Tibial artery (tissue), 4 donors: ENCODE results near the gene TACC2.

ENCODE experiments used
- DNase-seq, 2 donors: peaks; one replicate each; pipeline ENCODE4 v3.0.0-alpha.2; 2019
- H3K27ac ChIP-seq, 2 donors: fragments of 200-600 bp; sonication (generic) in 1 of 2; 1 replicate in 1 of 2; 2 replicates in 1 of 2; pipeline ENCODE4 v1.5.1; 2018 to 2019; ENCODE audit warnings: mild to moderate bottlenecking in 1 of 2
- H3K27me3 ChIP-seq, 2 donors: fragments of 200-600 bp; sonication (generic) in 1 of 2; one replicate each; pipeline versions ENCODE4 v1.5.1 to v1.6.0; 2016 to 2019
- H3K36me3 ChIP-seq, 3 donors: fragments of 200-600 bp; sonication (generic) in 2 of 3; one replicate each; pipeline ENCODE4 v1.5.1; 2016 to 2019; ENCODE audit warnings: mild to moderate bottlenecking in 2 of 3
- H3K4me1 ChIP-seq, 4 donors: fragments of 200-600 bp; sonication (generic) in 2 of 4; 1 replicate in 3 of 4; 2 replicates in 1 of 4; pipeline ENCODE4 v1.5.1; 2016 to 2019
- H3K4me3 ChIP-seq, 2 donors: fragments of 200-600 bp; sonication (generic) in 1 of 2; 1 replicate in 1 of 2; 2 replicates in 1 of 2; pipeline ENCODE4 v1.5.1; 2018 to 2019; ENCODE audit warnings: mild to moderate bottlenecking in 2 of 2
- H3K9me3 ChIP-seq, 3 donors: fragments of 200-600 bp; sonication (generic) in 1 of 3; one replicate each; pipeline ENCODE4 v1.5.1; 2016 to 2019
- CTCF ChIP-seq, 2 experiments: fragments of 200-600 bp in 1 of 2; fragments of 450-650 bp in 1 of 2; IDR thresholded peaks; one replicate each; pipeline ENCODE4 v1.5.1; 2017 to 2019; ENCODE audit warnings: antibody characterized with exemption in 2 of 2, mild to moderate bottlenecking in 1 of 2, moderate library complexity in 1 of 2
- intact Hi-C: fragments of 100-400 bp; cut with DNase I; formaldehyde crosslinking; loops from one replicate; pipeline ENCODE4 v1.15.0; 2023; ENCODE audit warnings: low total_unique reads

Gene TACC2

GRCh38 chr10:122078326-122078725 lies 89.4 kb downstream of the TACC2 start:
- H3K27ac ChIP-seq: no peak overlapping the region

GRCh38 chr10:122078965-122079795 lies 90.2 kb downstream of the TACC2 start:
- Histone ChIP-seq H3K27me3 (no peaks in the 10 kb centered on the region), H3K4me1 (no peaks in the 10 kb centered on the region), H3K36me3 (peaks cover 0 to 18% (median 0%) of the 10 kb centered on the region in 3 donors), H3K9me3 (no peaks in the 10 kb centered on the region), H3K27ac (no peak overlapping the region), H3K4me3 (no peak overlapping the region)
- TF ChIP-seq CTCF (IDR thresholded peaks at IDR 0.05): no peak
- intact Hi-C loops: no loop called here
- DNase-seq: no peak

More at GRCh38 chr10:122078326-122078725, 89.4 kb downstream of the TACC2 start:
- intact Hi-C loops: no loop called here
- Histone ChIP-seq H3K4me3 (no peak overlapping the region), H3K36me3 (peaks cover 0 to 9% (median 0%) of the 10 kb centered on the region in 3 donors), H3K27me3 (no peaks in the 10 kb centered on the region), H3K4me1 (no peaks in the 10 kb centered on the region), H3K9me3 (no peaks in the 10 kb centered on the region)
- no peak for DNase-seq
- TF ChIP-seq CTCF (IDR thresholded peaks at IDR 0.05): no peak

GRCh38 chr10:122082616-122083477 lies 93.9 kb downstream of the TACC2 start:
- intact Hi-C loops: no loop called here
- no peak overlapping the region for H3K4me3 ChIP-seq
- H3K27me3 ChIP-seq: no peaks in the 10 kb centered on the region
- peaks cover 0 to 42% (median 6%) of the 10 kb centered on the region in 3 donors for H3K36me3 ChIP-seq
- no peaks in the 10 kb centered on the region for H3K4me1 ChIP-seq
- no peak for TF ChIP-seq CTCF (IDR thresholded peaks at IDR 0.05)
- H3K27ac ChIP-seq: no peak overlapping the region
- no peaks in the 10 kb centered on the region for H3K9me3 ChIP-seq
- no peak for DNase-seq

GRCh38 chr10:122083478-122084025 lies 94.6 kb downstream of the TACC2 start:
- H3K27me3 ChIP-seq: no peaks in the 10 kb centered on the region
- no peak for DNase-seq
- H3K4me1 ChIP-seq: no peaks in the 10 kb centered on the region
- H3K27ac ChIP-seq: no peak overlapping the region
- no peak for TF ChIP-seq CTCF (IDR thresholded peaks at IDR 0.05)
- no peak overlapping the region for H3K4me3 ChIP-seq
- H3K36me3 ChIP-seq: peaks cover 0 to 42% (median 6%) of the 10 kb centered on the region in 3 donors
- no peaks in the 10 kb centered on the region for H3K9me3 ChIP-seq
- intact Hi-C loops: no loop called here

GRCh38 chr10:122084286-122085041 lies 95.5 kb downstream of the TACC2 start:
- Histone ChIP-seq H3K4me3 (no peak overlapping the region), H3K27me3 (no peaks in the 10 kb centered on the region), H3K27ac (no peak overlapping the region), H3K9me3 (no peaks in the 10 kb centered on the region), H3K4me1 (no peaks in the 10 kb centered on the region), H3K36me3 (peaks cover 8 to 51% (median 13%) of the 10 kb centered on the region in 3 donors)
- no peak for TF ChIP-seq CTCF (IDR thresholded peaks at IDR 0.05)
- DNase-seq: no peak
- intact Hi-C loops: no loop called here
